ENCODE data around the gene VAV3. TPM values are rescaled to one million over a fixed set of nuclear protein-coding genes. Genes with fewer than 3 reads are reported as not detected.

The VAV3 gene
- total and polyA plus RNA-seq, 2 of the 8 experiments (the other 6 are each of a cell fraction or from before 2014, with no cell fraction given), result 2.9 to 7.9 TPM

GRCh38 chr1:107897438-107898345 lies 67.3 kb downstream of the VAV3 start:
- Histone ChIP-seq H3K4me2 (ENCODE audit: insufficient read depth in 1 of 2, low read depth in 2 of 2, low read length in 2 of 2) (no peak overlapping the region), H2BK5ac (ENCODE audit: low read depth, low read length) (no peak overlapping the region), H4K8ac (ENCODE audit: extremely low read depth, insufficient read depth, low read length) (no peak overlapping the region), H3K27me3 (replicated peaks in 1 of 4; ENCODE audit: control insufficient read depth in 3 of 4, extremely low read depth in 1 of 4, insufficient read depth in 3 of 4, low read length in 3 of 4) (no peaks in the 10 kb centered on the region), H4K91ac (replicated peaks; ENCODE audit: insufficient read length, low read length) (no peak overlapping the region), H3K27ac (ENCODE audit: low read depth, low read length) (no peak overlapping the region), H3K79me2 (ENCODE audit: control insufficient read depth in 1 of 2, insufficient read depth in 2 of 2, low read length in 2 of 2) (no peaks in the 10 kb centered on the region), H2BK20ac (ENCODE audit: low read length) (peak overlapping the region; percentile 28; the same call in 1 of the 2 replicates), H2AK5ac (ENCODE audit: low read depth, low read length) (no peak overlapping the region), H3K4me1 (replicated peaks in 1 of 4; ENCODE audit: control insufficient read depth in 3 of 4, insufficient read depth in 4 of 4, low read length in 3 of 4) (peaks cover 0 to 2% (median 1%) of the 10 kb centered on the region in 4 experiments; a peak in 3 of 7 replicates), H2BK15ac (ENCODE audit: low read length) (no peak overlapping the region), H4K20me1 (replicated peaks in 1 of 2; ENCODE audit: control insufficient read depth in 1 of 2, insufficient read depth in 2 of 2, low read length in 2 of 2) (no peaks in the 10 kb centered on the region), H3K4me3 (ENCODE audit: extremely low read depth in 1 of 4, insufficient read depth in 2 of 4, low read depth in 3 of 4, low read length in 4 of 4) (no peak overlapping the region), H2BK12ac (ENCODE audit: low read depth, low read length) (no peak overlapping the region), H3K18ac (ENCODE audit: extremely low read depth, low read length) (no peak overlapping the region), H3K9me3 (ENCODE audit: insufficient read depth in 2 of 2, low read depth in 1 of 2, low read length in 1 of 2) (peaks cover 0 to 8% of the 10 kb centered on the region in 2 experiments; a peak in 2 of 4 replicates), H3K14ac (ENCODE audit: insufficient read length) (no peak overlapping the region), H3K79me1 (ENCODE audit: low read depth, low read length) (no peaks in the 10 kb centered on the region), H3K56ac (replicated peaks; ENCODE audit: insufficient read length, low read depth, low read length) (no peak overlapping the region), H2BK120ac (replicated peaks; ENCODE audit: low read depth, low read length) (no peak overlapping the region), H3K23ac (ENCODE audit: insufficient read length) (no peak overlapping the region), H3K9ac (replicated peaks in 1 of 4; ENCODE audit: extremely low read depth in 1 of 4, low read depth in 3 of 4, low read length in 3 of 4) (no peak overlapping the region), H3K36me3 (ENCODE audit: control insufficient read depth in 2 of 4, insufficient read depth in 4 of 4, low read length in 3 of 4) (no peaks in the 10 kb centered on the region), H4K5ac (ENCODE audit: insufficient read length, low read depth, low read length) (no peak overlapping the region), H3K4ac (replicated peaks; ENCODE audit: insufficient read length, low read depth, low read length) (no peak overlapping the region), H3K23me2 (ENCODE audit: low read depth, low read length) (no peaks in the 10 kb centered on the region), H2AFZ (ENCODE audit: low read length) (no peak overlapping the region)
- ChIA-PET POLR2A (ENCODE audit: partially characterized antibody) (no interaction called here), CTCF (ENCODE audit: partially characterized antibody) (interaction anchor here (0.8 kb wide), 1 partner anchor 30 kb away, joined by 3 read pairs; no protein-coding TSS in a partner anchor)
- no peak for DNase-seq (ENCODE audit: low read depth in 1 of 2, low spot score in 2 of 2)
- no peak for FAIRE-seq
- WGBS, 2 experiments (ENCODE audit: extremely low coverage in 1 of 2, insufficient coverage in 1 of 2, insufficient read length in 1 of 2, insufficient replicate concordance in 2 of 2, low coverage in 1 of 2, low lambda C conversion rate in 2 of 2, missing lambda C conversion rate in 1 of 2), result 92% methylated on average over 8 of the region's 8 CpGs; no CpG with 5 or more reads in 1 of the 2 experiments
- TF ChIP-seq MAFK (IDR thresholded peaks at IDR 0.05; ENCODE audit: low read depth, low read length) (no peak), RFX5 (IDR thresholded peaks at IDR 0.05; ENCODE audit: borderline replicate concordance, low read depth, low read length) (no peak), E2F6 (IDR thresholded peaks at IDR 0.05) (no peak), YY1 (IDR thresholded peaks at IDR 0.05; ENCODE audit: low read depth, low read length) (no peak), SP1 (IDR thresholded peaks at IDR 0.05; ENCODE audit: low read depth, low read length) (no peak), TCF12 (IDR thresholded peaks at IDR 0.05; ENCODE audit: low read depth, low read length) (no peak), GABPA (IDR thresholded peaks at IDR 0.05; ENCODE audit: borderline replicate concordance, insufficient read depth, low read length) (no peak)
